Daoy (cell line): Measurements from ENCODE around the gene TNS3. TPM values are rescaled to one million over a fixed set of nuclear protein-coding genes. Genes with fewer than 3 reads are reported as not detected.
A peak's percentile ranks its signal among the peaks of the same experiment; 100 is the strongest.
"Not testable (repeated sequence)": the region's sequence is repeated elsewhere in the genome, so short reads cannot be mapped to it uniquely, and the experiment has no call there.

Source experiments
- DNase-seq: peaks from one replicate; pipeline ENCODE4 v3.0.0-alpha.2; 2015; ENCODE audit warnings: low read depth
- total RNA-seq: library from RNA; depleted of rRNA; stranded (reverse); fragments of >200 nt; shearing (Covaris generic); gene quantifications from 2 replicates; pipeline ENCODE4 v1.2.3, GENCODE V29; 2014

TNS3 gene
- total RNA-seq, 1 experiment from 2014 or later = 58.3 TPM

DNA sequence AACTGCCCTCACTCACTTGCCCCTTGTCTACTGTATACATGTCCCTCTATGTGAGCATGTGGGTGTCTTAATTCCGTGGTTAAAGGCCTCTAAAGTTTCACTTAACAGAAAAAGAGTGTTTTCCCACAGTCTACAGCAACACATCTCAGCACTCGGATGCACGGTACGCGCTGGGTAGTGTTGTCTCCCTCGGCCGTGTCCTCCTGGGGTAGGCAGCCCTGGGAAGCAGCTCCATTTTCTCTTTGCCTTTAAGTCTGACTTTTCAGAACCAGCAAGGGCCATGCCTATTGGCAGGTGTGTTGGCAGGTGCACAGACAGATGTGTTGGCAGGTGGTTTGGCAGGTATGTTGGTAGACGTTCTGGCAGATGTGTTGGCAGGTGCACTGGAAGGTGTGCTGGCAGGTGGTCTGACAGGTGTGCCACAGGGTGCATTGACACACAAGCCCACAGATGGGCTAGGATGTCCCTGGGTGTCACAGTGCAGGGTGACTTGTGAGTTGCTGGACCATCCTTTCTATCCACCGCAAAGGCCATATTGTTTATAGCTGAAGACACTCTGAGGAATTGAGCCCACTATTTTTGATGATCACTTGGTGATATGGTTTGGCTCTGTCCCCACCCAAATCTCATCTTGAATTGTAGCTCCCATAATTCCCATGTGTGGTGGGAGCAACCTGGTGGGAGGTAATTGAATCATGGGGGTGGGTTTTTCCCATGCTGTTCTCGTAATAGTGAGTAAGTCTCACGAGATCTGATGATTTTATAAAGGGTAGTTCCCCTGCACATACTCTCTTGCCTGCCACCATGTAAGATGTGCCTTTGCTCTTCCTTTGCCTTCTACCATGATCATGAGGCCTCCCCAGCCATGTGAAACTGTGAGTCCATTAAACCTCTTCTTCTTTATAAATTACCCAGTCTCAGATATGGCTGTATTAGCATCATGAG, 296.9 kb downstream of the TNS3 start:
- DNase-seq = no peak

DNA sequence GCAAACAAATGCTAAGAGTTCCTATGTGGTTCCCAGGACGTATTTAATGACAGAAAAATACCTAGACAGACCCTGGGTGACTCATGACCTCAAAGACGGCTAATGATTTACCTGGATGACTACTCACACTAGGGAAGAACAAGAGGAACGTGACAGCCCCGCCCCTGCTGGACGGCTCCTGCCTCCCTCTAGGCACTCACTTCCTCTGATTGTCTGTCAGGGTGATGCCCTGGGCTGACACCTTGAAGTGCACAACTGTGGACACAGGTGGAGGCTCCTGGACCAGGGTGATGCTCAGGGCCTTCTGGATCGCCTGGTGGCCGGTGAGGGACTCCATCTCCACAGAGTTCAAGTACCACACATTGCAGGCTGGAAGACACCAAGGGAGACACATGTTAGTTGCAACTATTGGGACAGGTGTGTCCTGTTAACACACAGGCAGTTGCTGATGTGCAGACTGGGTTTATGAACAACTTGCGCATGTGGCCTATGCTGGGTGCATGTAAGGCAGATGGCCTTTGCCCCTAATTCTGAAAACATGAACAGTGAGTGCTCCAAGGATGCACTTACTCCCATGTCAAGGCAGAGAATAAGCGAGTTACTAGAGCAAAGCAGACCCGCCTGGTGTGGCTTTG, 298.3 kb downstream of the TNS3 start:
- no peak for DNase-seq

DNA sequence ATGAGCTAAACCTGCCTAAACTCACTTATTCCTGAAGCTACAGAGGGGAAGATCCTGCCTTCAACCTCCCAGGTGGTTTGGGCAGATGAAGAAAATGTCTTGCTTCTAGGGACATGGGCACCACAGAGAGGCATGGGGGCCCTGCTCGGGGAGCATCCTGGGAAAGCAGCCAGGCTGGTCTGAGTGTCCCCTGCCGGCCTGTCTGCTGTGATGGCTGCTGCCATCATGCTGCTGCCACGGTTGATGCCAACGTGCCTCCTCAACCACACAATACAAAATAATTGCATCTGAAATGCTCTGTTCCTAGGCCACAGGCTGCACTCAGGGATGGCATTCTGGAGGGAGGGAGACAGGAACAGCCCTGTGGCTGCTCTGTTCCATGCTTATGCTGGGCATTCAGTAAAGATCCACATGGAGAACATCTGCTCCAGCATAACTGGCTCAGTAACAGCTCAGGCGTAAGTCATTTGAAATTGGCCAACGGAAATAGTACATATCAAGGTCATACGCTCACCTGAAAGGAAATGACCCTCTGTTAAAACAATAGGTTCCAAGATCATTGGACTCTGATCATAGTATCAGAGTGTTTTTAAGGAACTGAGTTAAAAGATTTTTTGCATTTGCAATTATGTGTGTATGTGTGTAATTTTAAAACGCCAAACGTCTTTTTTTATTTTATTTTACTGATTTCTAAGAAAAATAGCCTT, 299.0 kb downstream of the TNS3 start:
- DNase-seq = no peak

DNA sequence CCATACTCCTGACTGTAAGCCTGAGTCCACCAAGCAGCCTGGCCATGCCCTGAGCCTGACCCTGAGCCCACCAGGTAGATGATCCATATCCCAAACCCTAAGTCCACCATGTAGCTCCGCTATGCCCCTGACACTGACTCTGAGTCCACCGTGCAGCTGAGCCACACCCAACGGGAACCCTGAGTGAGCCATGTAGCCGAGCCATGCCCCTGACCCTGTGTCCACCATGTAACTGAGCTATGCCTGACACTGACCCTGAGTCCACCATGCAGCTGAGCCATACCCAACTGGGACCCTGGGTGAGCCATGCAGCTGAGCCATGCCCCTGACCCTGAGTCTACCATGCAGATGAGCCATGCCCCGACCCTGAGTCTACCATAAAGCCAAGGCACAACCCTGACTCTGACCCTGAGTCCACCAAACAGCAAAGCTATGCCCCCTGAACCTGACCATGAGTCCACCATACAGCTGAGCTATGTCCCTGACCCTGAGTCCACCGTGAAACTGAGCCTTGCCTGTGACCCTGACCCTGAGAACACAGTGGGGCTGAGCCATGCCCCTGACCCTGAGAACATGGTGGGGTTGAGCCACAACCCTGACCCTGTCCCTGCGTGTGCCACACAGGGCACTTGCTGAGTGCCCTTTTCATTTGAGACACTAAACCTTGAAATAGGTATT, 299.8 kb downstream of the TNS3 start:
- no peak for DNase-seq

DNA sequence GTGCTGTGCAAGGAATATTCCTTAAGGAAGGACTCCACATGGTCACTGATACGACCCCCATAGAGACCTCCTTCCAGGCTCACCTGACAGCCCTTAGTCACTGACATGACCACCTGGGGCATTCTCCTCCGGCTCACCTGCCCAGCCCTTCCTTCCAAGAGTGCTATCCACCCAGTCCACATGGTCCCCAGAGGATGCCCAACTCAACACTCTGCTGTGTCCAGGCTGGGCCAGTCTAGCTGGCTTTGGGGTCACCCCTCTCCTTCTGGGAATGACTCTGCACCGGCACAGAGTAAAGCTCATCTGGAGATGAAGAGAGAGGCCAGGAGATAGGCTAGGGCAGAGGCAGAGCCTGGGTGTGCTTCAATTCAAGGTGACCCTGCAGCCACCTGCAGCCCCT, 300.8 kb downstream of the TNS3 start:
- no peak for DNase-seq

DNA sequence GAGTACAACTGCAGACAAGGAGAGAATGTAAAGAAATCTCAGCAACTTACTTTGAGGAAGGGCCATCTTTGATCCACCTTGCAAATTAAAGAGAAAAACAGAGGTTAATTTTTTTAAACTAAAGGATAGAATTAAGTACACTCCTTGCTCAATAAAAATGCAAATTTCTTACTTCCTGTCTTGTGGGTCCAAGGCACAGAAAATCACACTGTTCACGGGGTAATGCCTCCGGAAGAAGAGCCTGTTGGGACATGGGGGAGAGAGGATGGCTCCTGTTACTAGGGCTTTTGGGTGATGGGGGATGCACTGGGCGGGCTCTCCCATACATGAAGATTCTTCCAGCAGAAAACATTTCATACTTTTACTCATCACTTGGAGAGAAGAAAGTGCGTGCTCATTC, 301.8 kb downstream of the TNS3 start:
- DNase-seq = no peak

DNA sequence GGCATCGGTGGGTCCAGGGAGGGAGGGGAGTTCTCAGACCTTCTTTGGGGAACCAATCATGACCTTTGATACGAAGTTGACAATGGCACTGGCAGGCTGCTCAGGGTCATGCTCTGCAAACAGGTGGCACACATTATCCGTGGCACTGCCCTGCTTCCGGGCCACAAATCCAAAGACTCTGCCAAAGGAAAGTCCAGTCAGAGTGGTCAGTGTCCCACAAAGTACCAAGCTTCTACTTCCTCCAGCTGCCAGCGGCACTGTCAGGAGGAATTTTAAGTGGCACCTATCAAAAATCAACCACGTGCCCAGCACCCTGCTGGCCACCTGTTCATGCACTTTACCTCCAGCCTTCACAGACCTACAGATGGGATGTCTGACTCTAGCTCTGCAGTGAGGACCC, 303.9 kb downstream of the TNS3 start:
- no peak for DNase-seq

DNA sequence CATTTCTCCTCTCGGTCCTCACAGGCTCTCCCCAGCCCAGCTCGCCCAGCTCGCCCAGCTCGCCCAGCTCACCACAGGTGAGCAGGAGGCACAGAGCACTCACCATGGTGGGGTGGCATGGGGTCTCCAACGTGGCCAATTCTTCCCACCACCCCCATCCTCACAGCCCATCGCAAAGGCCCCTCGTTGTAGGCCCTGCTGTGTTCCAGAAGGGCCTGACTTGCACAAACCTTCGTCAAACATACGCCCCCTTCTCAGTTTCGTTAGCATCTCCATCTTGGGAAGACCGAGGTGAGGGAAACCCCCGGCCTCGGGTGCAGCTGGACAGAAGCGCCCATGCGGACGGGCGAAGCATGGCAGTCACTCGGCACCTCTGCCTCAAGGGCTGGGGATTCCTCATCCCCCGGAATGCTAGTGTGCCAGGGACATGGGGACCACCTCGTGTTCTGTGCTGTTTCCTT, 304.6 kb downstream of the TNS3 start:
- no peak for DNase-seq

DNA sequence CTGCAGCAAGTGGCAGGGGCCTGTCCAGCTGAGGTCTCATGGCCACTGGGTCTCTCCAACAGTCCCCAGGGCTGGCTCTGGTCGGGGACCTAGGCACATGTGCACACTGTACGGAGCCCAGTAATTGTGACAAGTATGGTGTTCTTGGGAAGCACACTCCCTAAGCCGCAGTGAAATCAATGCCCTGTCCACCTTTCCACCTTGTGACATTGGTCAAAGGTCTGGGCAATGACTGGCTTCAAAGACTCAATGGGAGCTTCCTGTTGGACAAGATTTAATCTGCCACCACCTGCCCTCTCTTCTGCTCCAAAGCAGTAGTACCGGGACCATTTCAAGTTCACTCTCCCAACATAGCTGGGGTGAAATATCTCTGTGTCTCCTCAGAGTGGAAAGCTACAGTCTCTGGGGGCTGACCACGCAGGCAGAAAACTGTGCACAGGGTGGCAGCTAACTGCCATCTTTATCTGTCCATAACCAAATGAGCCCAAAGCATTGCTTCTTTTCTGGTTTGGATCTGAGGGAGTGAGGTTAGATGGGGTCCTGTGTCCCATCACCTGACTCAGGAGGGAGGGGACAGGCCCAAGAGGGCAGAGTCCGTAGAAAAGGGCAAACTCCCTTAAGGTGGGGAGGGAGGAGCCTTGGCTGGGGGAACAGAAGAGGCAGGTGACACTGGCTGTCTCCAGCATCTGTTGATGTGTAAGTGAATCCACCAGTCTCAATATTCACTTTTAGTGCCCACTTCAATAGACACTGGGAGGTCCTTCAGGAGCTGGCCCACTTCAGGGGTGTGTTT, 307.7 kb downstream of the TNS3 start:
- no peak for DNase-seq

DNA sequence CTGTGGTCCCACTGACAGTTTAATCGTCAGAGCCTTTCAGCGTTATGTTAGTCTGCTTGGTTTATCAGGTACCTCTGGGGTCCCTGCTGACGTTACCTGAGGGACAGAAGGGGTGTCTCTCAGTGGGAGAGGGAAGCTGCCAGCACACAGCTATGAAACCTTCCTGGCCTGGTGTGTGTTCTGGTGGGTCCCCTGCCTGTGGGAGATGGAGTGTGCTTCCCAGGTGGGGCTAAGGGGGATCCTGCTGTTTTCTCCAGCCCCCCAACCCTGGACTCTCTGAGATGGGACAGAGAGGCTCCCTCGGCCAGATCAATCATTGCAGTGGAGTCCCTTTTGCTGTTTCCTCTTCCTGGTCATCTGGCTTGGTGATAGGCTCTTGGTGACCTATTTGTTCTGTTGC, 308.8 kb downstream of the TNS3 start:
- DNase-seq = no peak

DNA sequence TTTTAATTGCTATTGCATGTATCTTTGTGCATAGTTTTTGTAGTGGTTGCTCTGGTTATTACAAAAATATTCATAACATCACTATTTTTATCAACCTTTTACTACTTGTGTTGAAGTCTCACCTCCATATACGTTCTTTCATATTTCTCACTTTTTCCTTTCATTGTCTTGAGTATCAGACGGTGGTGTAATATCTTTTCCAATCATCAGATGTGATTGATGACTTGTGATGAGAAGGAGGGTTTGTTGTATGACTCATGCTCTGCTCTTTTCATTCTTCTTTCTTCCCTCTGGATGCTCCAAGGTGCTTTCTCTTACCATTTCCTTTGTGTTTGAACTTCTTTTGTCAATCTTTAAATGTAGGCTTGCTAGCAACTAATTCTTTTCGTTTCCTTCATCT, 310.2 kb downstream of the TNS3 start:
- DNase-seq = no peak

DNA sequence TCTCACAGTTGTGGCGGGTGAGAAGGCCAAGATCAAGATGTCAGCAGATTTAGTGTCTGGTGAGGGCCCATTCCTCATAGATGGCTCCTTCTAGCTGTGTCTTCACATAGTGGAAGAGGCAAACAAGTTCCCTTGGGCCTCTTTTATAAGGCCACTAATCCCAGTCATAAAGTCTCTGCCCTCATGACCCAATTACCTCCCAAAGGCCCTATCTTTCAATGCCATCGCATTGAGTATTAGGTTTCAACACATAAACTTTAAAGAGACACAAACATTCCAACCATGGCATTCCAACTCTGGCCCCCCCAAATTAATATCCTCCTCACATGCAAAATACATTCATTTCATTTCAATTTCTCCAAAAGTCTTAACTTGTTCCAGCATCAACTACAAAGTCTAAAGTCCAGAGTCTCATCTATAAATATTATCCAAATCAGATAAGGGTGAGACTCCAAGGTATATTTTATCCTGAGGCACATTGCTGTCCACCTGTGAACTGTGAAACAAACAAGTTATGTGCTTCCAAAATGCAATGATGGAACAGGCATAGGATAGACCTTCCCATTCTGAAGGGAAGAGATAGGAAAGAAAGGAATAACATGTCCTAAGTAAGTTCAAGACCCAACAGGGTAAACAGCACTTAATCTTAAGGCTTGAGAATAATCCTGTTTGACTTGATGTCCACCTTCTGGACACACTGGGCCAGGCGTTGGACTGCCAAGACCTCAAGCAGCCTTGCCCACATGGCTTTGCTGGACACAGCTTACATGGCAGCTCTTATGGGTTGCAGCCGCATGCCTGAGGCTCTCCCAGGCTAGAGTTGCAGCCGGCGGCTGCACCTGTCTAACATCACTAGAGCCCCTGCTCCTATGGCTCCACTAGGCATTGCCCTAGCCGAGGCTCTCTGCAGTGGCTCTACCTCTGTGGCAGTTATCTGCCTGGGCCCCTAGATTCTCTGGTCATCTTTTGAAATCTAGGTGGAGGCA, 312.8 kb downstream of the TNS3 start:
- no peak for DNase-seq

DNA sequence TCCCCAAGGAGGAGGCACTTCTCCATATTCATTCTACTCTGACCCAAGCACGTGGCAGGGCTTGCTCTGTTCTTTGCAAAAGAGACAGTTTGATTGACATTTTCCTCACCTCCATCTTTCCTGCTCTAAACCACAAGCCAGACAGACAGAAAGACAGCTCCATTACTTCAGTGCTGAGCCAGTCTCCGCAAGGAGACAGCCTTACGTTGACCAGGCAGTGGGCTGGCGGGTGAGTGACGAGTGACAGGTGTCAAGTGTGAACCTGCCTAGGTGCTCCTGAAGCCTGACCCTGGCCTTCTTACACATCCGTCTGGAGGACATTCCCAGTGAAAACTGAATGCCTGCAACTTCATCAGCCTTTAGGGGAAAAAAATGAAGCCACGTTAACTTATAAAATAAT, 314.6 kb downstream of the TNS3 start:
- no peak for DNase-seq

DNA sequence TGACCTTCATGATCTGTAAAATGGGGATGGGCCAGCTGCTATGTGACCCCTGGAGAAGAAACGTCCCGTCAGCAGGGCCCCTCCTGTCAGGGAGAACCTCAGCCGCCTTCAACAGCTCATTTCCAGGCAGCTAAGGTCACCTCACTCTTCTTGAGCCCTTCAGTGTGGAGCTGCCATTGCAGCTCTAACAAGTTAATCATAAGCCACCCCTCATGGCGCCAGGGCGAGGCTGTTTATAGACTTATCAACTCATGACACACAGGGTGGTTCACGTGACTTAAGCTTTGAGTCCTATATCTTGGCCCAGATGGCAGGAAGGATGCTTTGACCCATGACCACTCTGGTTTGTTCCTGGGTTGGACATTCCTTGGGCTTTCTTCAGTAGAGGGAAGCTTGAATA, 315.1 kb downstream of the TNS3 start:
- no peak for DNase-seq

DNA sequence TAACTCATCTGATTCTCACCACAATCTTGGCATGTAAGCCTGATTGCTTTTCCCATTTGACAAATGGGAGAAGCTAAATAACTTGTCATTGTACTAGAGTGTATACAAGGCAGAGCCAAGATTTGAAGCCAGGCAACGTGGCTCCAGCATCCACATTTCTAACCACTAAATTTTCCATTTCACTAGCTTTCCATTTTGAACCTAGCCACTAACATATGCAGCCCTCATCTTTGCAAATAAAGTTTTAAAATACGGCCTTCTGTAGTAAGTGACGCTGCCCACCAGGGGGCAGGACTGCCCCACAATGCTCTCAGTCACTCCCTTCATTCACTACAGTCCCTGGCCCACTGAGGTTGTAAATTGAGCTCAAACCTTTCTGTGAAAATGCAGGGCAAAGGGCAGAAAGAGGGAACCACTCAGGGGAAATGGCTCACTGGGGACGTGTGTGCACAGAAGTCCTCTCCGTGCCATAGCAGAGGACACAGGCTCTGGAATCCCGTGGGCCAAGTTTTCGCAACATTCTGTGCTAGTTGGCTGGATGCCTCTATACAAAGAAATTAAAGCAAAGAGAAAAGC, 315.7 kb downstream of the TNS3 start:
- DNase-seq = peak; percentile 83

DNA sequence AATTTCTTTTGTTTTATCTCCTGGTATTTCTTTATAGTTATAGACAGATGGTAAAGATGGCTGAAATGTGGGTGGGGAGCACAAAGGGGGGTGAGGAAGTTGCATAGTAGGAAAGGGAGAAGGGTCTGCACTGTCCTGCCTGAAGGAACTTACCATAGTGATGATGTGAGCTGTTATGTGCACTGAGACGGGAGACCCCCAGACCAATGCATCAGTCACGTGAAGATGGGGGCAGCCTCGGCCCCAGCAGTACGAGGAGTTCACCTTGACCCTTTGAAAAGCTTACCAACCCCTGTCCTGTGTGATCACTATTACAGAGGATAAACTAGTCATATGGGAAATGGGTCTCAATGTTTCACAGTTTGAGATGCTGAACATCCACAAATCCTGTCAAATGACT, 316.3 kb downstream of the TNS3 start:
- DNase-seq = no peak

DNA sequence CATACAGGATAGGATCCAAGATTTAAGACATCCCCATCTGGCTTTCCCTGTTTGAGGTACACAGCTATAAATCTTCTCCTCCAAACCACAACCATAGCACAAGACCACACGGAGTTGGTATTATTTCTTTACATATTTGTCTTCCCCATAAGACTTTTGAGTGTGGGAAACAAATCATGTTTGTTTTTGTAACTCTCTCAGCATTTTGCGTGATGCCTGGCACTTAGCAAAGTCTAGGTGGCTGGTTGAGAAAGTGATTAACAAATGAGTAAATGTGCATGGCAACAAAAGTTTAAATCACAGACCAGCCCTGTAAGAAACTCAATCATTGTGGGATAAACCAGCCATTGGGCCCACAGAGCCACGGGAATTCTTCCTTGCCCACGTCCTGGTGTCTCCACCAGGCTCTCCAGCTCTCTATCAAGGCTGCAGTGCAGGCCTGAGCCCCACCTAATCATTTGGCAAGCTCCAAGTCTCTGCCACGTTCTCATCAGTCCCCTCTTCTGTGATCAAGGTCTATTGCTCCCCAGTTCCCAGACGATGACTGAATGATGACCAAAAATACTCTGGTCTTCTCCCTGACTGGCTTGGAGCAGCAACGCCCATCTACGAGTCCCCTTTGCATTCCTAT, 317.8 kb downstream of the TNS3 start:
- no peak for DNase-seq

DNA sequence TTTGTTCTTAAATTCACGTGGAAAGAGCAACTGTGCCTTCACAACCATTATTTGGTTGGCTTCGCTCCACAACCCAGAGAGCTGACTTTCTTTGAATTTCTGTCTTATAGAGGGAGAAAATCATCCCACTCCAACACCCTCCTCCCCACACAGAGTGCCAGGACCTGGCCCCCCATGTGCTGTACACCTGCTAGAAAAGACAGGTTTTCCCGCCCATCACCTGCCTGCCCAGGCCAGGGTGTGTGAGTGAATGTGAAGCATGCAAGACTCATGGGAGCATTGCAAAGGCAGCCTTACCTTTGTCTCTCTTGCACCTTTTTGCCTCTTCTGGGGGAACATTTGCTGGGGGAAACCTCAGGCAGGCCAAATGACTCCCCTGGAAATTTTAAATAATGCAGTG, 319.0 kb downstream of the TNS3 start:
- DNase-seq = no peak

DNA sequence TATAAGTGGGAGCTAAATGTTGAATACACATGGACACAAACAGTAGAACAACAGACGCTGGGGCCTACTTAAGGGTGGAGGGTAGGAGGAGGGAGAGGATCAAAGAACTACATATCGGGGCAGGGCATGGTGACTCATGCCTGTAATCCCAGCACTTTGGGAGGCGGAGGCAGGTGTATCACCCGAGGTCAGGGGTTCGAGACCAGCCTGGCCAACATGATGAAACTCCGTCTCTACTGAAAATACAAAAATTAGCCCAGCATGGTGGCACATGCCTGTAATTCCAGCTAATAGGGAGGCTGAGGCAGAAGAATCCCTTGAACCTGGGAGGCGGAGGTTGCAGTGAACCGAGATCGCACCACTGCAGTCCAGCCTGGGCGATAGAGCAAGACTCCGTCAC, 319.8 kb downstream of the TNS3 start:
- DNase-seq = not testable (repeated sequence)
